ENCODE data around the gene KRT15. TPM values are rescaled to one million over a fixed set of nuclear protein-coding genes. Genes with fewer than 3 reads are reported as not detected.

KRT15 gene
- total and polyA plus RNA-seq, 7 donors, result 0.08 to 0.56 (median 0.18) TPM; not detected in 3

GRCh38 chr17:41486316-41486715 lies 32.4 kb downstream of the KRT15 start:
- peaks cover 0 to 4% (median 0%) of the 10 kb centered on the region in 3 donors for H3K27me3 ChIP-seq (ENCODE audit: insufficient read depth in 3 of 3, low read length in 2 of 3)
- H3K4me1 ChIP-seq, result no peaks in the 10 kb centered on the region
- WGBS, 3 donors, result 89 to 92% (median 90%) methylated on average over 13 of the region's 13 CpGs
- TF ChIP-seq, protein P1, sequence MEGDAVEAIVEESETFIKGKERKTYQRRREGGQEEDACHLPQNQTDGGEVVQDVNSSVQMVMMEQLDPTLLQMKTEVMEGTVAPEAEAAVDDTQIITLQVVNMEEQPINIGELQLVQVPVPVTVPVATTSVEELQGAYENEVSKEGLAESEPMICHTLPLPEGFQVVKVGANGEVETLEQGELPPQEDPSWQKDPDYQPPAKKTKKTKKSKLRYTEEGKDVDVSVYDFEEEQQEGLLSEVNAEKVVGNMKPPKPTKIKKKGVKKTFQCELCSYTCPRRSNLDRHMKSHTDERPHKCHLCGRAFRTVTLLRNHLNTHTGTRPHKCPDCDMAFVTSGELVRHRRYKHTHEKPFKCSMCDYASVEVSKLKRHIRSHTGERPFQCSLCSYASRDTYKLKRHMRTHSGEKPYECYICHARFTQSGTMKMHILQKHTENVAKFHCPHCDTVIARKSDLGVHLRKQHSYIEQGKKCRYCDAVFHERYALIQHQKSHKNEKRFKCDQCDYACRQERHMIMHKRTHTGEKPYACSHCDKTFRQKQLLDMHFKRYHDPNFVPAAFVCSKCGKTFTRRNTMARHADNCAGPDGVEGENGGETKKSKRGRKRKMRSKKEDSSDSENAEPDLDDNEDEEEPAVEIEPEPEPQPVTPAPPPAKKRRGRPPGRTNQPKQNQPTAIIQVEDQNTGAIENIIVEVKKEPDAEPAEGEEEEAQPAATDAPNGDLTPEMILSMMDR (IDR thresholded peaks at IDR 0.05), result no peak
- ATAC-seq, result no peak
- H3K4me3 ChIP-seq, result no peak overlapping the region
- intact Hi-C loops (cut with DNase I), result no loop called here
- DNase-seq, result no peak
- H3K36me3 ChIP-seq (ENCODE audit: insufficient read depth in 1 of 2, low read depth in 1 of 2), result no peaks in the 10 kb centered on the region
- no peak overlapping the region for H3K27ac ChIP-seq
- H3K9me3 ChIP-seq, result no peaks in the 10 kb centered on the region

GRCh38 chr17:41484920-41485904 lies 33.5 kb downstream of the KRT15 start:
- ATAC-seq (peak in 1 of 4 donors; percentile 55), DNase-seq (no peak)
- Histone ChIP-seq H3K4me1 (no peaks in the 10 kb centered on the region), H3K27me3 (ENCODE audit: insufficient read depth in 3 of 3, low read length in 2 of 3) (peaks cover 0 to 4% (median 0%) of the 10 kb centered on the region in 3 donors), H3K9me3 (no peaks in the 10 kb centered on the region), H3K4me3 (no peak overlapping the region), H3K27ac (no peak overlapping the region), H3K36me3 (ENCODE audit: insufficient read depth in 1 of 2, low read depth in 1 of 2) (no peaks in the 10 kb centered on the region)
- WGBS, 3 donors, result 83 to 90% (median 85%) methylated on average over 8 of the region's 8 CpGs
- intact Hi-C loops (cut with DNase I), result no loop called here
- TF ChIP-seq, protein P1 (IDR thresholded peaks at IDR 0.05), result no peak

DNA sequence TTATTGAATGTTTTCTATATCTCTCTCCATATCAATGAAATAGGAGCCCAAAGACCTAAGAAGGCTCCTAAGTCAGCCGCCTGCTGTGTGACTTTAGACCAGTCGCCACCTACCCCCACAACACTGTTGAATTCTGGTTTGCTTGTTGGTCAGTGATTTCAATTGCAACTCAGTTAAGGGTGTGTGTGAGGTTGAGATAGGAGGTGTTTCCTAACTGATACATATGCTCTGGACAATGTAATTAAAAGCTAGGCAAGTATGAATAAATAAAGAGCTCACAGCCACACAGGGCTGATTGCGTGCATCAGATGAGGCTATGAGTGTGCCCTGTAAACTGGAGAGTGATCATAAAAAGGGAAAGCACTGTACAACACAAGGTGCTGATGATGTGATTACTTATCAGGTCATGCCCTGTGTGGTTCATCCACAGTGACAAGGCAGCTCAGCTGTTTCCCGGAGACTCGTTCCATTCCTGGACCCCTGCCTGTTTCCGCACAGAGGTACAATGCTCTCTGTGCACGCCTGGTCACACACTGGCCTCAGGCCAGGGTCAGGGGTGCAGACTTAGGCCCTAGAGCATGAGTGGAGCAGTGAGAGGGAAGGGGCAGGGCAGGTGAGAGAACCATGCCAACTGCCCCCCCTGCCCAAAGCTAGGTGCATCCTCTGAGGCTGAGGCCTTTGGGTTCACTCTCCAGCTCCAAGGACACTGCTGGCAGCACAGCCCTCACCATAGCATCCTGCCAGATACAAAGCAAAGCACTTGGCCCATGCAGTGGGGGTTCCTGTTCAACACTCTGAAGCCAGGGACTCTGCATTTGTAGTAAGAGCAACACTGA lies 34.5 kb downstream of the KRT15 start:
- Histone ChIP-seq H3K9me3 (no peaks in the 10 kb centered on the region), H3K27me3 (ENCODE audit: insufficient read depth in 3 of 3, low read length in 2 of 3) (peaks cover 0 to 4% (median 0%) of the 10 kb centered on the region in 3 donors), H3K36me3 (ENCODE audit: insufficient read depth in 1 of 2, low read depth in 1 of 2) (no peaks in the 10 kb centered on the region), H3K4me1 (no peaks in the 10 kb centered on the region), H3K27ac (no peak overlapping the region), H3K4me3 (no peak overlapping the region)
- 61 to 65% (median 64%) methylated on average over 7 of the region's 7 CpGs for WGBS, 3 donors
- no peak for ATAC-seq
- DNase-seq, result no peak
- intact Hi-C loops (cut with DNase I), result no loop called here
- TF ChIP-seq, protein P1 (IDR thresholded peaks at IDR 0.05), result no peak

DNA sequence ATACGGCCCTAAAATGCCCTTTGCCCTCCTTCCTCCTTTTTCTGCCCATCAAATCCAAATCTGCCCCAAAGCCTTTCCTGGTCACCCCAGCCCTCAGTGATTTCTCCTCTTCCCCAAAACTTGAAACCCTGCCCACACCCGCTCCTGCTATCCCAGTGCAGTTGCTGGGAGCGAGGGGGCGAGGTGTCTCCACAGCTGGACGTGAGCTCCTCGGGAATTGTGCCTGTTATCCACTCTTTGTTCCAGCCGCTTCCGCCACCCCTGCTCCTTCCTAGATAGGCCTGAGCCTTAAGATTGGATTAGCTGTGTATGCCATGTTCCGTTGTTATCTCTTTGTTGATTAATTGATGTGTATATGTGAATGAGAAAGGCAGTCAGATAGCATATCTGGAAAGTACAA lies 35.2 kb downstream of the KRT15 start:
- WGBS, 3 donors, result 70 to 77% (median 74%) methylated on average over 9 of the region's 9 CpGs

More for the DNA sequence above, 35.2 kb downstream of the KRT15 start:
- Histone ChIP-seq H3K27me3 (ENCODE audit: insufficient read depth in 3 of 3, low read length in 2 of 3) (peaks cover 0 to 4% (median 0%) of the 10 kb centered on the region in 3 donors), H3K4me3 (no peak overlapping the region), H3K27ac (no peak overlapping the region), H3K36me3 (ENCODE audit: insufficient read depth in 1 of 2, low read depth in 1 of 2) (no peaks in the 10 kb centered on the region), H3K4me1 (no peaks in the 10 kb centered on the region), H3K9me3 (no peaks in the 10 kb centered on the region)
- DNase-seq, result no peak
- ATAC-seq, result no peak
- intact Hi-C loops (cut with DNase I), result no loop called here
- TF ChIP-seq, protein P1 (IDR thresholded peaks at IDR 0.05), result no peak

Data from psoas muscle (tissue), 8 donors.